CD14-positive monocyte (primary cell): ENCODE measurements around the gene SUPT5H. TPM values are rescaled to one million over a fixed set of nuclear protein-coding genes. Genes with fewer than 3 reads are reported as not detected.
A peak's percentile ranks its signal among the peaks of the same experiment; 100 is the strongest.

ENCODE experiments used
- DNase-seq, 3 donors: peaks; one replicate each; pipeline ENCODE4 v3.0.0-alpha.2; 2011 to 2022
- H2AFZ ChIP-seq: 2 replicates; pipeline ENCODE4 v1.6.0; 2012; ENCODE audit warnings: mild to moderate bottlenecking, low read depth, low read length, inconsistent platforms; ENCODE audit not compliant: insufficient read depth, poor library complexity, severe bottlenecking
- H3K27ac ChIP-seq, 2 donors: 1 replicate in 1 of 2; 2 replicates in 1 of 2; pipeline ENCODE4 v1.5.1; 2012 to 2013; ENCODE audit warnings: low read length in 2 of 2, control low read depth in 1 of 2, inconsistent platforms in 1 of 2, low read depth in 1 of 2, mild to moderate bottlenecking in 1 of 2
- H3K27me3 ChIP-seq, 2 donors: one replicate each; pipeline versions ENCODE4 v1.6.0 to v1.6.1; 2011 to 2013; ENCODE audit warnings: low read length in 2 of 2; ENCODE audit not compliant: control insufficient read depth in 2 of 2, insufficient read depth in 2 of 2
- H3K36me3 ChIP-seq, 2 donors: replicated peaks in 1 of 2; 1 replicate in 1 of 2; 2 replicates in 1 of 2; pipeline versions ENCODE4 v1.5.1 to v1.6.1; 2012 to 2013; ENCODE audit warnings: low read length in 2 of 2, control low read depth in 1 of 2, inconsistent platforms in 1 of 2, mild to moderate bottlenecking in 1 of 2; ENCODE audit not compliant: insufficient read depth in 2 of 2, control insufficient read depth in 1 of 2
- H3K4me1 ChIP-seq, 2 donors: 1 replicate in 1 of 2; 2 replicates in 1 of 2; pipeline versions ENCODE4 v1.5.1 to v1.6.1; 2012 to 2013; ENCODE audit warnings: low read length in 2 of 2, control low read depth in 1 of 2, inconsistent platforms in 1 of 2, mild to moderate bottlenecking in 1 of 2, moderate library complexity in 1 of 2; ENCODE audit not compliant: insufficient read depth in 2 of 2, control insufficient read depth in 1 of 2
- H3K4me2 ChIP-seq: replicated peaks from 2 replicates; pipeline ENCODE3; 2012; ENCODE audit warnings: low read length, moderate library complexity, mild to moderate bottlenecking; ENCODE audit not compliant: poor library complexity, severe bottlenecking; ENCODE audit errors: extremely low read depth
- H3K4me3 ChIP-seq, 3 experiments: fragments of 200-600 bp in 1 of 3; sonication (generic) in 1 of 3; replicated peaks in 1 of 3; 1 replicate in 2 of 3; 2 replicates in 1 of 3; pipeline ENCODE4 v1.5.1; 2011 to 2013; ENCODE audit warnings: low read length in 3 of 3, mild to moderate bottlenecking in 3 of 3, control low read depth in 2 of 3, low read depth in 2 of 3, inconsistent platforms in 1 of 3, moderate library complexity in 1 of 3
- H3K79me2 ChIP-seq: 2 replicates; pipeline ENCODE4 v1.6.0; 2012; ENCODE audit warnings: mild to moderate bottlenecking, control low read depth, inconsistent platforms, low read length, moderate library complexity; ENCODE audit not compliant: insufficient read depth
- H3K9ac ChIP-seq: 2 replicates; pipeline ENCODE4 v1.6.0; 2017; ENCODE audit warnings: low read length, mild to moderate bottlenecking; ENCODE audit not compliant: insufficient read depth, poor library complexity, severe bottlenecking
- H3K9me3 ChIP-seq, 2 donors: replicated peaks in 1 of 2; 1 replicate in 1 of 2; 2 replicates in 1 of 2; pipeline versions ENCODE4 v1.5.1 to v1.6.1; 2012 to 2013; ENCODE audit warnings: low read length in 2 of 2, control low read depth in 1 of 2; ENCODE audit not compliant: control insufficient read depth in 1 of 2, insufficient read depth in 1 of 2
- H4K20me1 ChIP-seq: 2 replicates; pipeline ENCODE4 v1.6.0; 2012; ENCODE audit warnings: mild to moderate bottlenecking, low read length, control low read depth, moderate library complexity; ENCODE audit not compliant: insufficient read depth
- H3K27ac Mint-ChIP-seq, 7 donors: one replicate each; pipeline ENCODE4 v1.8.0; 2020; ENCODE audit warnings: mild to moderate bottlenecking in 7 of 7, mixed read lengths in 7 of 7, moderate library complexity in 6 of 7, inconsistent platforms in 2 of 7
- H3K27me3 Mint-ChIP-seq, 3 donors: one replicate each; pipeline ENCODE4 v1.8.0; 2021 to 2022; ENCODE audit warnings: low read depth in 3 of 3, mild to moderate bottlenecking in 3 of 3, mixed read lengths in 3 of 3, moderate library complexity in 3 of 3, inconsistent platforms in 1 of 3
- H3K36me3 Mint-ChIP-seq, 2 donors: one replicate each; pipeline ENCODE4 v1.8.0; 2020; ENCODE audit warnings: mixed read lengths in 2 of 2, inconsistent platforms in 1 of 2, mild to moderate bottlenecking in 1 of 2
- H3K4me1 Mint-ChIP-seq: one replicate; pipeline ENCODE4 v1.8.0; 2020; ENCODE audit warnings: mild to moderate bottlenecking, mixed read lengths
- H3K4me3 Mint-ChIP-seq, 2 donors: one replicate each; pipeline ENCODE4 v1.8.0; 2020; ENCODE audit warnings: mild to moderate bottlenecking in 2 of 2, mixed read lengths in 2 of 2, moderate library complexity in 1 of 2
- H3K9me3 Mint-ChIP-seq, 7 donors: one replicate each; pipeline ENCODE4 v1.8.0; 2020 to 2022; ENCODE audit warnings: mixed read lengths in 7 of 7, mild to moderate bottlenecking in 6 of 7, moderate library complexity in 6 of 7, inconsistent platforms in 2 of 7
- CTCF ChIP-seq: fragments of 200-600 bp; IDR thresholded peaks from one replicate; pipeline ENCODE4 v1.8.0; 2022; ENCODE audit warnings: antibody characterized with exemption, mild to moderate bottlenecking
- WGBS: methylation state at CpG from one replicate; pipeline ENCODE4 v1.1.5; 2013; ENCODE audit warnings: missing lambda C conversion rate; ENCODE audit not compliant: insufficient coverage; 5-methylcytosine and 5-hydroxymethylcytosine counted together
- intact Hi-C, 2 donors: fragments of 100-400 bp; cut with micrococcal nuclease; formaldehyde crosslinking; loops; one replicate each; pipeline versions ENCODE4 v1.15.0 to v1.15.1; 2023
- polyA plus RNA-seq, 3 donors: library from polyadenylated mRNA; depleted of rRNA in 1 of 3; unstranded in 2 of 3; stranded (reverse) in 1 of 3; fragments of 300-500 nt in 2 of 3; fragments of >200 nt in 1 of 3; fragmentation: Illumina TruSeq in 2 of 3; gene quantifications; 1 replicate in 2 of 3; 2 replicates in 1 of 3; pipeline ENCODE4 v1.2.3, GENCODE V29; 2012 to 2021

The SUPT5H gene
- polyA plus RNA-seq, 3 donors = 43.6 to 83.2 (median 50.7) TPM

- Mint-ChIP-seq H3K4me1 (peaks cover 56% of the 10 kb centered on the region), H3K4me3 (peak overlapping the region; percentile 90 to 92), H3K27me3 (peaks cover 0 to 11% (median 5%) of the 10 kb centered on the region in 3 donors), H3K9me3 (peaks cover 2 to 19% (median 15%) of the 10 kb centered on the region in 7 donors), H3K27ac (peak overlapping the region; percentile 98 to 100 (median 100)), H3K36me3 (peaks cover 29 to 39% of the 10 kb centered on the region in 2 donors)
- peaks cover 68 to 70% of the 10 kb centered on the region in 2 donors for H3K4me1 ChIP-seq
- no peak overlapping the region for H2AFZ ChIP-seq
- H3K4me2 ChIP-seq = peak overlapping the region; percentile 75
- peaks cover 19% of the 10 kb centered on the region in 2 donors for H3K36me3 ChIP-seq
- DNase-seq = peak; percentile 100
- peak overlapping the region; percentile 100 for H3K9ac ChIP-seq
- H3K27me3 ChIP-seq = no peaks in the 10 kb centered on the region
- H3K9me3 ChIP-seq = no peaks in the 10 kb centered on the region
- no peak for TF ChIP-seq CTCF
- peak overlapping the region; percentile 98 to 99 for H3K27ac ChIP-seq
- H3K79me2 ChIP-seq = peaks cover 96% of the 10 kb centered on the region
- WGBS = under 1% methylated on average over 37 of the region's 43 CpGs
- H4K20me1 ChIP-seq = peaks cover 25% of the 10 kb centered on the region
- intact Hi-C loops = loop anchor here in 1 of 2 donors (5.0 kb wide), 1 partner anchor 721 kb away; no protein-coding TSS in a partner anchor
- peak overlapping the region; percentile 48 to 96 (median 61) for H3K4me3 ChIP-seq
Observed at GRCh38 chr19:39403331-39404312, 41.8 kb upstream of the SUPT5H start.

DNA sequence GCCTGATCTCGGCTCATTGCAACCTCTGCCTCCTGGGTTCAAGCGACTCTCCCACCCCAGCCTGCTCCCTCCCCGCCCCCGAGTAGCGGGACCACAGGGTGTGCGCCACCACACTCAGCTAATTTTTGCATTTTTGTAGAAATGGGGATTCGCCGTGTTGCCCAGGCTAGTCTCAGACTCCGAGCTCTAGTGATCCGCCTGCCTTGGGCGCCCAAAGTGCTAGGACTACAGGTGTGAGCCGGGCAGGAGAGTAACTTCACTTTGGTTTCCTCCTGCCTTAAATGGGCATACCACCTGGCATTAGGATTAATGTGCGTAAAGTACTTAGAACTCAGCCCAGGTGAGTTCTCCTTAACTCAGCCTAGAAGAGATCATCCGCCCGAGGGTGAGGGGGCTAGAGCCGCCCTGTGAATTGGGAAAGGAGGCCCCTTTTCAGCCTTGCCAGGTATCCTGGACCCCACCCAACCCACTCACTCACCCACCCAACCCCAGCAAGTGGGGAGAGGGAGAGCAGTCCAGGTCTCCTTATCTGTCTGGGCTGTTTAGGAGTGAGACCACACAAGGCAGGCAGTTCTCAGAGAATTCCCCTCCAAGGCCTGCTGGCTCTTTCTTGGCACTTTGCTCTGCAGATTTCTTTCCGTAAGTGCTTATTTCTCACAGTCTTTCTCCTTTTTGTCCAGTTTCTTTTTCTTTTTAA is 40.0 kb upstream of the SUPT5H start:
- Mint-ChIP-seq H3K4me3 (peak overlapping the region; percentile 92 to 100), H3K9me3 (peaks cover 4 to 22% (median 18%) of the 10 kb centered on the region in 7 donors), H3K4me1 (peaks cover 41% of the 10 kb centered on the region), H3K27ac (peak overlapping the region; percentile 98 to 100 (median 100)), H3K36me3 (peaks cover 28 to 40% of the 10 kb centered on the region in 2 donors), H3K27me3 (peaks cover 0 to 21% (median 9%) of the 10 kb centered on the region in 3 donors)
- Histone ChIP-seq H3K27ac (peak overlapping the region; percentile 98 to 99), H3K36me3 (peaks cover 23% of the 10 kb centered on the region in 2 donors), H3K4me3 (peak overlapping the region; percentile 76 to 96 (median 89)), H3K9me3 (no peaks in the 10 kb centered on the region), H3K4me2 (peak overlapping the region; percentile 86), H3K4me1 (peaks cover 53 to 54% of the 10 kb centered on the region in 2 donors), H3K79me2 (peaks cover 96% of the 10 kb centered on the region), H4K20me1 (peaks cover 42% of the 10 kb centered on the region), H2AFZ (no peak overlapping the region), H3K27me3 (no peaks in the 10 kb centered on the region), H3K9ac (peak overlapping the region; percentile 100)
- 97% methylated on average over 7 of the region's 17 CpGs for WGBS
- no peak for TF ChIP-seq CTCF
- intact Hi-C loops = no loop called here
- no peak for DNase-seq
